ENCODE results near the gene TBX1. TPM values are rescaled to one million over a fixed set of nuclear protein-coding genes. Genes with fewer than 3 reads are reported as not detected.

TBX1 gene
- polyA plus RNA-seq, 1 donor (not counting 4 experiments of a cell fraction or from before 2014, with no cell fraction given), result 0.10 TPM

DNA sequence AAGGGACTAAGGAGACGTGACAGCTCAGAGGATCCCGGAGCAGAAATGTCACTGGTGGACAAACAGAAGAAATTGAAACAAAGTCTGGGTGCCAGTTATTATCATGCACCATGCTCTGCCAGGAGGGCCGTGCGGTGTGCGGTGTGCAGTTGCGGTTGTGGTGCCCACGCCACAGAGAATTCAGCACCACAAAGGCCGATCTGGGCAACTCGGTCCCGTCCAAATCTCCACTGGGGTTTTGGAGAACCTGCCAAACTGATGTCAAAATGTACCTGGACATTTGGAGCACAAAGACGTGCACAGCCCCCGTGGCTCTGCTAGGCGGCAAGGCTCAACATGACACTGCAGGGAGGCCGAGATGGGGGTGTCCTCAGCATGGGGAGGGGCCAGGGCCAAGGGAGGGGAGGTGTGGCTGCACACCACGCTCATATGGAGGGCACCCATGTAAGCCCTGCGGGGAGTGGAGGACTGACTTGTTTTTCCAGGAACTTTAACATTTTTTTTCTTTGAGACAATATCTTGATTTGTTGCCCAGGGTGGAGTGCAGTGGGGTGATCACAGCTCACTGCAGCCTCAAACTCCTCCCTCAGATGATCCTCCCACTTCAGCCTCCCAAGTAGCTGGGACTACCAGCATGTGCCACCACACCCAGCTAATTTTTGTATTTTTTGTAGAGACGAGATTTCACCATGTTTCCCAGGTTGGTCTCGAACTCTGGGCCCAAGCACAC is 54.7 kb downstream of the TBX1 start:
- H4K20me1 ChIP-seq (ENCODE audit: control insufficient read depth, extremely low read depth, insufficient read depth, low read length), result no peaks in the 10 kb centered on the region
- no peak overlapping the region for H3K9ac ChIP-seq (ENCODE audit: control insufficient read depth, extremely low read depth, insufficient read depth, low read length)
- H3K4me3 ChIP-seq (ENCODE audit: control insufficient read depth in 2 of 3, extremely low read depth in 1 of 3, insufficient read depth in 2 of 3, low read depth in 1 of 3, low read length in 3 of 3), result no peak overlapping the region
- no peaks in the 10 kb centered on the region for H3K27me3 ChIP-seq (ENCODE audit: control insufficient read depth, extremely low read depth, insufficient read depth, low read length)
- peaks cover 28% of the 10 kb centered on the region for H3K4me1 ChIP-seq (ENCODE audit: control insufficient read depth, extremely low read depth, insufficient read depth, low read length)
- no peak overlapping the region for H2AFZ ChIP-seq (ENCODE audit: control insufficient read depth, low read length)
- H3K79me2 ChIP-seq (ENCODE audit: control insufficient read depth, insufficient read depth, low read length), result no peaks in the 10 kb centered on the region
- H3K9me1 ChIP-seq (ENCODE audit: control insufficient read depth, extremely low read depth, insufficient read depth, low read length), result no peaks in the 10 kb centered on the region
- FAIRE-seq, result no peak
- H3K9me3 ChIP-seq (ENCODE audit: control insufficient read depth, low read depth, low read length), result no peaks in the 10 kb centered on the region
- DNase-seq (ENCODE audit: low read depth, low spot score), result no peak
- TF ChIP-seq EZH2 (IDR thresholded peaks at IDR 0.05; ENCODE audit: low read length), result no peak
- TF ChIP-seq, protein P1, sequence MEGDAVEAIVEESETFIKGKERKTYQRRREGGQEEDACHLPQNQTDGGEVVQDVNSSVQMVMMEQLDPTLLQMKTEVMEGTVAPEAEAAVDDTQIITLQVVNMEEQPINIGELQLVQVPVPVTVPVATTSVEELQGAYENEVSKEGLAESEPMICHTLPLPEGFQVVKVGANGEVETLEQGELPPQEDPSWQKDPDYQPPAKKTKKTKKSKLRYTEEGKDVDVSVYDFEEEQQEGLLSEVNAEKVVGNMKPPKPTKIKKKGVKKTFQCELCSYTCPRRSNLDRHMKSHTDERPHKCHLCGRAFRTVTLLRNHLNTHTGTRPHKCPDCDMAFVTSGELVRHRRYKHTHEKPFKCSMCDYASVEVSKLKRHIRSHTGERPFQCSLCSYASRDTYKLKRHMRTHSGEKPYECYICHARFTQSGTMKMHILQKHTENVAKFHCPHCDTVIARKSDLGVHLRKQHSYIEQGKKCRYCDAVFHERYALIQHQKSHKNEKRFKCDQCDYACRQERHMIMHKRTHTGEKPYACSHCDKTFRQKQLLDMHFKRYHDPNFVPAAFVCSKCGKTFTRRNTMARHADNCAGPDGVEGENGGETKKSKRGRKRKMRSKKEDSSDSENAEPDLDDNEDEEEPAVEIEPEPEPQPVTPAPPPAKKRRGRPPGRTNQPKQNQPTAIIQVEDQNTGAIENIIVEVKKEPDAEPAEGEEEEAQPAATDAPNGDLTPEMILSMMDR (optimal IDR thresholded peaks at IDR 0.05 in 1 of 3, IDR thresholded peaks at IDR 0.05 in 1 of 3, conservative IDR thresholded peaks at IDR 0.05 in 1 of 3; ENCODE audit: extremely low read depth in 1 of 3, insufficient read depth in 2 of 3, low read length in 3 of 3), result no peak
- no peak overlapping the region for H3K27ac ChIP-seq (ENCODE audit: control insufficient read depth, insufficient read depth, low read length)
- no peaks in the 10 kb centered on the region for H3K36me3 ChIP-seq (ENCODE audit: control insufficient read depth in 2 of 2, extremely low read depth in 1 of 2, insufficient read depth in 2 of 2, low read length in 2 of 2)
- H3K4me2 ChIP-seq (ENCODE audit: control insufficient read depth, extremely low read depth, insufficient read depth, low read depth, low read length), result no peak overlapping the region
- dilution Hi-C loops (cut with MboI; ENCODE audit: extremely low pct_ligation_motif_present, low sequenced_read_pairs), result no loop called here

DNA sequence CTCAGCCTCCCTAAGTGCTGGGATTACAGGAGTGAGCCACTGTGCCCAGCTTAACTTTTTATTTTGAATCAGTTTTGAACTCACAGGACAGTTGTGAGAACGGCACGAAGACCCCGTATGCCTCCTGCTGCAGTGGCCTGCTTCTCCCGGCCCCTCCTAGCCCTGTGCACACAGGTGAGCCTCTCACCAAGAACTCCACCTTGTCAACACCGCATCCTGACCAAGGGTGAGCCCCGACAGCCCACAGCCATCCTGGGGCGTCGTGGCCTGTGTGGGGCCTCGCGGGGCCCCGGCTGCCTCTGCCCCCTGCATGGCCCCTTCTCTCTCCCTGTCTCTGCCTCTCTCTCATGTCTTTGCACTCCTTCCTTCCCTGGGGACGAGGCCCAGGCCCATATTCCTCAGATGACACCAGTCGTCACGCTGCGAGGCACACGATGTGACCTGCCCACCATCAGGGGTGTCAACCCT is 55.3 kb downstream of the TBX1 start:
- Histone ChIP-seq H3K27me3 (ENCODE audit: control insufficient read depth, extremely low read depth, insufficient read depth, low read length) (no peaks in the 10 kb centered on the region), H3K4me2 (ENCODE audit: control insufficient read depth, extremely low read depth, insufficient read depth, low read depth, low read length) (no peak overlapping the region), H3K4me3 (ENCODE audit: control insufficient read depth in 2 of 3, extremely low read depth in 1 of 3, insufficient read depth in 2 of 3, low read depth in 1 of 3, low read length in 3 of 3) (no peak overlapping the region), H3K9me3 (ENCODE audit: control insufficient read depth, low read depth, low read length) (no peaks in the 10 kb centered on the region), H3K79me2 (ENCODE audit: control insufficient read depth, insufficient read depth, low read length) (no peaks in the 10 kb centered on the region), H3K36me3 (ENCODE audit: control insufficient read depth in 2 of 2, extremely low read depth in 1 of 2, insufficient read depth in 2 of 2, low read length in 2 of 2) (no peaks in the 10 kb centered on the region), H3K27ac (ENCODE audit: control insufficient read depth, insufficient read depth, low read length) (no peak overlapping the region), H3K4me1 (ENCODE audit: control insufficient read depth, extremely low read depth, insufficient read depth, low read length) (peaks cover 23% of the 10 kb centered on the region), H4K20me1 (ENCODE audit: control insufficient read depth, extremely low read depth, insufficient read depth, low read length) (no peaks in the 10 kb centered on the region), H3K9me1 (ENCODE audit: control insufficient read depth, extremely low read depth, insufficient read depth, low read length) (no peaks in the 10 kb centered on the region), H3K9ac (ENCODE audit: control insufficient read depth, extremely low read depth, insufficient read depth, low read length) (no peak overlapping the region), H2AFZ (ENCODE audit: control insufficient read depth, low read length) (no peak overlapping the region)
- dilution Hi-C loops (cut with MboI; ENCODE audit: extremely low pct_ligation_motif_present, low sequenced_read_pairs), result no loop called here
- DNase-seq (ENCODE audit: low read depth, low spot score) (no peak), FAIRE-seq (no peak)
- no peak for TF ChIP-seq EZH2 (IDR thresholded peaks at IDR 0.05; ENCODE audit: low read length)
- TF ChIP-seq, protein P1 (optimal IDR thresholded peaks at IDR 0.05 in 1 of 3, IDR thresholded peaks at IDR 0.05 in 1 of 3, conservative IDR thresholded peaks at IDR 0.05 in 1 of 3; ENCODE audit: extremely low read depth in 1 of 3, insufficient read depth in 2 of 3, low read length in 3 of 3), result no peak

All from keratinocyte (primary cell).